SK-N-MC (cell line): ENCODE results near the gene EVC2.

ENCODE experiments used
- EZH2 ChIP-seq: fragments of 200-600 bp; sonication (generic); IDR thresholded peaks from one replicate; pipeline ENCODE4 v1.6.1; 2017; ENCODE audit warnings: antibody characterized with exemption
- POLR2AphosphoS5 ChIP-seq: IDR thresholded peaks from 2 replicates; pipeline ENCODE4 v1.6.1; 2012; ENCODE audit warnings: mild to moderate bottlenecking, low read depth, low read length, borderline replicate concordance

- no peak for TF ChIP-seq POLR2AphosphoS5
- TF ChIP-seq EZH2: no peak
These were observed 76.3 kb downstream of the EVC2 start for GRCh38 chr4:5632066-5632440.
